DND-41 (cell line): ENCODE results near the gene SLC27A4.

ENCODE experiments used
- ATAC-seq: fragments of 200-7000 bp; cut with Tn5 transposase; 3 replicates; pipeline ENCODE4 v1.9.1; 2021; ENCODE audit warnings: low read depth; ENCODE audit not compliant: insufficient read depth
- DNase-seq: peaks from one replicate; pipeline ENCODE4 v3.0.0-alpha.2; 2020
- H2AFZ ChIP-seq: 2 replicates; pipeline ENCODE4 v1.6.0; 2012; ENCODE audit warnings: low read depth, low read length
- H3K27ac ChIP-seq: 2 replicates; pipeline ENCODE4 v1.5.1; 2012; ENCODE audit warnings: low read length, inconsistent platforms
- H3K27me3 ChIP-seq: fragments of 200-600 bp; sonication (generic); 2 replicates; pipeline ENCODE4 v1.6.0; 2012; ENCODE audit warnings: low read length, mild to moderate bottlenecking, inconsistent platforms; ENCODE audit not compliant: insufficient read depth, poor library complexity
- H3K36me3 ChIP-seq: 2 replicates; pipeline ENCODE4 v1.5.1; 2012; ENCODE audit warnings: low read length, inconsistent platforms; ENCODE audit not compliant: insufficient read depth
- H3K4me1 ChIP-seq: 2 replicates; pipeline ENCODE4 v1.5.1; 2012; ENCODE audit warnings: mild to moderate bottlenecking, low read length; ENCODE audit not compliant: insufficient read depth
- H3K4me2 ChIP-seq: 2 replicates; pipeline ENCODE4 v1.6.0; 2012; ENCODE audit warnings: mild to moderate bottlenecking, moderate library complexity, low read length, inconsistent platforms; ENCODE audit not compliant: insufficient read depth
- H3K4me3 ChIP-seq, 2 experiments: fragments of 200-600 bp in 1 of 2; shearing (Covaris generic) in 1 of 2; 2 replicates each; pipeline ENCODE4 v1.5.1; 2012 to 2016; ENCODE audit warnings: inconsistent platforms in 2 of 2, low read length in 2 of 2, mild to moderate bottlenecking in 2 of 2, low read depth in 1 of 2, moderate library complexity in 1 of 2
- H3K79me2 ChIP-seq: 2 replicates; pipeline ENCODE4 v1.6.0; 2012; ENCODE audit warnings: low read length, inconsistent platforms; ENCODE audit not compliant: insufficient read depth
- H3K9ac ChIP-seq: 2 replicates; pipeline ENCODE4 v1.6.0; 2012; ENCODE audit warnings: low read depth, mild to moderate bottlenecking, inconsistent platforms, low read length, moderate library complexity
- H3K9me3 ChIP-seq: 2 replicates; pipeline ENCODE4 v1.5.1; 2012; ENCODE audit warnings: low read length, moderate library complexity, mild to moderate bottlenecking, inconsistent platforms; ENCODE audit not compliant: insufficient read depth, severe bottlenecking
- H4K20me1 ChIP-seq: 2 replicates; pipeline ENCODE4 v1.6.0; 2012; ENCODE audit warnings: low read length; ENCODE audit not compliant: insufficient read depth
- CTCF ChIP-seq: IDR thresholded peaks from 2 replicates; pipeline ENCODE4 v1.5.1; 2012; ENCODE audit warnings: borderline replicate concordance, low read length, moderate library complexity, mild to moderate bottlenecking; ENCODE audit not compliant: poor library complexity, severe bottlenecking; ENCODE audit errors: extremely low read depth
- EZH2 ChIP-seq: IDR thresholded peaks from 3 replicates; pipeline ENCODE4 v1.6.1; 2012; ENCODE audit warnings: borderline replicate concordance, low read depth, mild to moderate bottlenecking, moderate library complexity, low read length, inconsistent platforms; ENCODE audit not compliant: severe bottlenecking

The SLC27A4 gene

GRCh38 chr9:128391956-128392301, 51.6 kb downstream of the SLC27A4 start:
- H3K79me2 ChIP-seq = no peaks in the 10 kb centered on the region
- no peak for TF ChIP-seq CTCF
- TF ChIP-seq EZH2 = no peak
- H3K4me3 ChIP-seq = no peak overlapping the region
- ATAC-seq (no peak), DNase-seq (no peak)
- H3K9me3 ChIP-seq = no peaks in the 10 kb centered on the region
- peaks cover 31% of the 10 kb centered on the region for H3K36me3 ChIP-seq
- H3K4me1 ChIP-seq = no peaks in the 10 kb centered on the region
- H2AFZ ChIP-seq = no peak overlapping the region
- H3K9ac ChIP-seq = no peak overlapping the region
- no peaks in the 10 kb centered on the region for H3K27me3 ChIP-seq
- H3K27ac ChIP-seq = no peak overlapping the region
- no peaks in the 10 kb centered on the region for H4K20me1 ChIP-seq
- H3K4me2 ChIP-seq = no peak overlapping the region

DNA sequence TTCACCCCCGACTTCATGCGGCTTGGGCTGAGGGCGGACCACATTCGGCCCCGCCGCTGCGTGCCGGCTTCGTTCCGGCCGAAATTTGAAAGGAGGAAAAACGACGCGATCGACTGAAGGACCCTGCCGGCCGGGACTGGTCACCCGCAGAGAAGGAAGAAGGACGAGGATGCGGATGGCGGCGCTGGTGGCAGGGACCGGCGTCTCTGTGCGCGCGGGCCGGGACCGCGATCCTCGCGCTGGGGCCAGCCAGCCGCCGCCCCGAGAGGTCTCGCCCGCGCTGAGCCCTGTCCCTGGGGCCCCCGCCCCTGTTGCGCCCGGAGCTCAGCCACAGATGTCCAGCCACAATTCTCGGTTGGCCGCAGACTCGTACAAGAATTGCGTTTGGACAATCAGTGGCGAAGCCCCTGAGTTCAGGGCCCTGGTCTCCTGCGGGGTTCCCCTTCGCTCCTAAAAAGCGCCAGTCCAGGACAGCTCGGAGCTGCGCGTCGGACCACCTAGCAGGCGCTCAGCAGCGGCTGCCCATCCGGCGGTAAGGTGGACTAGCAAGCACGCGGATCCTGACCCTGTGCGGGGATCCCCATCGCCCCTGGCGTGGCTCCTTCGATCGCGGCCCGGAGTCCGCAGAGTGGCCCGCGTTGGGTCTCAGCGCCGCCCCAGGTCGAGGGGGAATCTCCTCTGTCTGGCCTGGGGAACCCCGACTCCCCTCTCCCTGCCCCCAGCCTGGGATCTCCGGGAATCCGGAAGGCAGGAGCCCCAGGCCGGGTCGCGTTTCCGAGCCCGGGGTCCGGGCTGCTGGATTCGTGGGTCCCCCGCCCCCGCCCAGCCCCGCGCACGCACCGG, 52.2 kb downstream of the SLC27A4 start:
- Histone ChIP-seq H2AFZ (no peak overlapping the region), H3K9ac (no peak overlapping the region), H3K4me3 (no peak overlapping the region), H3K79me2 (no peaks in the 10 kb centered on the region), H3K27ac (no peak overlapping the region), H4K20me1 (no peaks in the 10 kb centered on the region), H3K4me1 (no peaks in the 10 kb centered on the region), H3K27me3 (no peaks in the 10 kb centered on the region), H3K9me3 (no peaks in the 10 kb centered on the region), H3K4me2 (no peak overlapping the region), H3K36me3 (peaks cover 25% of the 10 kb centered on the region)
- ATAC-seq (no peak), DNase-seq (no peak)
- no peak for TF ChIP-seq CTCF
- no peak for TF ChIP-seq EZH2

GRCh38 chr9:128393145-128393775, 52.9 kb downstream of the SLC27A4 start:
- ATAC-seq (no peak), DNase-seq (no peak)
- no peak overlapping the region for H3K27ac ChIP-seq
- H4K20me1 ChIP-seq = no peaks in the 10 kb centered on the region
- no peak overlapping the region for H3K9ac ChIP-seq
- no peak for TF ChIP-seq EZH2
- no peak for TF ChIP-seq CTCF
- H3K4me1 ChIP-seq = no peaks in the 10 kb centered on the region
- H3K36me3 ChIP-seq = peaks cover 18% of the 10 kb centered on the region
- no peak overlapping the region for H3K4me2 ChIP-seq
- H3K27me3 ChIP-seq = no peaks in the 10 kb centered on the region
- H2AFZ ChIP-seq = no peak overlapping the region
- no peaks in the 10 kb centered on the region for H3K79me2 ChIP-seq
- no peaks in the 10 kb centered on the region for H3K9me3 ChIP-seq
- no peak overlapping the region for H3K4me3 ChIP-seq
